ENCODE data around the gene NTSR1.

NTSR1 gene

GRCh38 chr20:62773845-62774714, 65.4 kb downstream of the NTSR1 start:
- DNase-seq = no peak

GRCh38 chr20:62774762-62775161, 66.1 kb downstream of the NTSR1 start:
- no peak for DNase-seq

GRCh38 chr20:62775206-62775605, 66.6 kb downstream of the NTSR1 start:
- no peak for DNase-seq

GRCh38 chr20:62776035-62776691, 67.5 kb downstream of the NTSR1 start:
- no peak for DNase-seq

GRCh38 chr20:62776692-62777527, 68.3 kb downstream of the NTSR1 start:
- DNase-seq = peak; percentile 82

GRCh38 chr20:62777528-62777830, 68.8 kb downstream of the NTSR1 start:
- no peak for DNase-seq

GRCh38 chr20:62778058-62778457, 69.4 kb downstream of the NTSR1 start:
- no peak for DNase-seq

GRCh38 chr20:62778601-62779416, 70.2 kb downstream of the NTSR1 start:
- no peak for DNase-seq

GRCh38 chr20:62779417-62779685, 70.7 kb downstream of the NTSR1 start:
- DNase-seq = no peak

- DNase-seq = no peak
These were observed 71.6 kb downstream of the NTSR1 start for GRCh38 chr20:62780204-62780603.

- DNase-seq = no peak
These were observed 72.1 kb downstream of the NTSR1 start for GRCh38 chr20:62780696-62781095.

- no peak for DNase-seq
These were observed 73.7 kb downstream of the NTSR1 start for GRCh38 chr20:62782149-62782892.

- DNase-seq = no peak
These were observed 74.2 kb downstream of the NTSR1 start for GRCh38 chr20:62782893-62783278.

- DNase-seq = no peak
These were observed 75.9 kb downstream of the NTSR1 start for GRCh38 chr20:62784497-62784896.

GRCh38 chr20:62785393-62785792, 76.8 kb downstream of the NTSR1 start:
- DNase-seq = no peak

GRCh38 chr20:62786157-62786556, 77.5 kb downstream of the NTSR1 start:
- no peak for DNase-seq

GRCh38 chr20:62787321-62787720, 78.7 kb downstream of the NTSR1 start:
- DNase-seq = no peak

GRCh38 chr20:62787866-62788265, 79.2 kb downstream of the NTSR1 start:
- DNase-seq = no peak

GRCh38 chr20:62788607-62789006, 80.0 kb downstream of the NTSR1 start:
- DNase-seq = no peak

- DNase-seq = no peak
These were observed 81.4 kb downstream of the NTSR1 start for GRCh38 chr20:62790075-62790474.

GRCh38 chr20:62791301-62792181, 82.9 kb downstream of the NTSR1 start:
- DNase-seq = peak; percentile 85
